Tibial nerve (tissue), 3 donors: ENCODE measurements around the gene FASN.

Source experiments
- CTCF ChIP-seq, 5 experiments: fragments of 200-600 bp in 3 of 5; fragments of 450-650 bp in 2 of 5; sonication (generic) in 3 of 5; IDR thresholded peaks; one replicate each; pipeline ENCODE4 v1.5.1; 2016 to 2019; ENCODE audit warnings: antibody characterized with exemption in 5 of 5, mild to moderate bottlenecking in 3 of 5, moderate library complexity in 2 of 5
- POLR2A ChIP-seq, 2 donors: fragments of 450-650 bp; IDR thresholded peaks; one replicate each; pipeline ENCODE4 v1.6.1; 2017; ENCODE audit warnings: antibody characterized with exemption in 2 of 2, mild to moderate bottlenecking in 2 of 2, moderate library complexity in 2 of 2

DNA sequence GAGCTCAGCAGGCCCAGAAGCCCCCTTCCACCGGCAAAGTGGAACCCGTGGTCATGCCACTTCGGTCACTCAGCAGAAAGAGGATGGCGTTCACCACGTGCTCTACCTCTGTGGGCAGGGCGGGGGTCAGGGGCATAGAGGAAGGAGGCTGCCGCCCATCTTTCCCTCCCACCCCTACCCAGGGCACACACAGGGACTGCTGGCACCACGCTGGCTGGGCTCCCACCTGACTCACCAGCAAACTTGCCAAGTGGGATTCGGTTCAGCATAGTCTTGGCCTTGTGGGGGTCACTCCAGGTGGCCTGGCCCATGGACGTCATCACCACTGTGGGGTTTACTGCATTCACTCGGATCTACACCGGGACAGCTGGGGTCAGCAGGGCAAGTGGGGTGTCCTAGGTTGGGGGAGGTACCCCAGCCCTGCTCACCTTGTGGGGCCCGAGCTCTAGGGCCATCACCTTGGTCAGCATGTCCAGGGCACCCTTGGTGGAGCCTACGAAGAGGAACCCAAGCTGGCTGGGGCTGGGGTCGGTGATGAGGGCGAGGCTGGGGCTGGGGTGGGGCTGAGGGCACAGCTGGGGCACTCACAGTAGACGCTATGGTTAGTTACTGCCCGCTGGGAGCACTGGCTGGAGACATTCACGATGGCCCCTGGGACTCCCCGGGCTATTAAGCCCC lies 61.9 kb downstream of the FASN start:
- TF ChIP-seq POLR2A (IDR thresholded peaks at IDR 0.05) (no peak), CTCF (IDR thresholded peaks at IDR 0.05) (no peak)
